ENCODE data around the gene TMEM165.

GRCh38 chr4:55442541-55442940 lies 46.8 kb downstream of the TMEM165 start:
- no peak for TF ChIP-seq CTCF (IDR thresholded peaks at IDR 0.05)
- TF ChIP-seq POLR2A (IDR thresholded peaks at IDR 0.05) = no peak

Measured in adrenal gland (tissue), 5 donors.